ENCODE data around the gene CLTC. TPM values are rescaled to one million over a fixed set of nuclear protein-coding genes. Genes with fewer than 3 reads are reported as not detected.

CLTC gene
- total RNA-seq, 1 donor from 2014 or later, result 273 TPM

DNA sequence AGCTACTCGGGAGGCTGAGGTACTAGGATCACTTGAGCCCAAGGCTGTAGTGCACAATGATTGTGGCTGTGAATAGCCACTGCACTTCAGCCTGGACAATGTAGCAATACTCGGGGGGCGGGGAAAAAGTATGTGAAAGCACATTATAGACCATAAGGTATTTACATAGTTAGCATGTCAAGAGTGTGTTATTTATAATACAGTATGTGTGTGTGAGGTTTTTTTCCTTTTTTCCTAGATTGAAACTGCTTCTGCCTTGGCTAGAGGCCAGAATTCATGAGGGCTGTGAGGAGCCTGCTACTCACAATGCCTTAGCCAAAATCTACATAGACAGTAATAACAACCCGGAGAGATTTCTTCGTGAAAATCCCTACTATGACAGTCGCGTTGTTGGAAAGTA, 57.0 kb downstream of the CLTC start:
- Mint-ChIP-seq H3K4me1 (ENCODE audit: unreplicated experiment) (no peaks in the 10 kb centered on the region), H3K4me3 (ENCODE audit: unreplicated experiment) (no peak overlapping the region)

DNA sequence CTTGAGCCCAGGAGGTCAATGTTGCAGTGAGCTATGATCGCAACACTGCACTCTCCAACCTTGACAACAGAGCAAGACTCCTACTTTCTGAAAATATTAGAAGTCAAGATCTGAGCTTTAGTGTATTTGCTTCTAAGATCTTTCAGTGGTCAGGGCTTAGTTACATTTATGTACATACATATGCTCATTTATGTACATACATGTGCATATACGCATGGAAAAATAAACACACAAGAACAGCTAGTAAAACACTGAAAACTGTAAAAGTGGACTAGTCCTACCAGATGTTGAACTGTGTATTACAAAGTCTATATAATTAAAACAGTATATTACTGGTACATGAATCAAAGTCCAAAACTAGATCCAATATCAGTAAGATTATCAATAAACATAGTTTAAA, 59.2 kb downstream of the CLTC start:
- Mint-ChIP-seq H3K9me3 (ENCODE audit: unreplicated experiment) (no peaks in the 10 kb centered on the region), H3K4me3 (ENCODE audit: unreplicated experiment) (no peak overlapping the region), H3K4me1 (ENCODE audit: unreplicated experiment) (no peaks in the 10 kb centered on the region), H3K27me3 (ENCODE audit: unreplicated experiment) (no peaks in the 10 kb centered on the region), H3K27ac (ENCODE audit: unreplicated experiment) (no peak overlapping the region), H3K36me3 (ENCODE audit: low read depth, unreplicated experiment) (peaks cover 24% of the 10 kb centered on the region)
- no peak for DNase-seq (ENCODE audit: low spot score)
- TF ChIP-seq, protein P1, sequence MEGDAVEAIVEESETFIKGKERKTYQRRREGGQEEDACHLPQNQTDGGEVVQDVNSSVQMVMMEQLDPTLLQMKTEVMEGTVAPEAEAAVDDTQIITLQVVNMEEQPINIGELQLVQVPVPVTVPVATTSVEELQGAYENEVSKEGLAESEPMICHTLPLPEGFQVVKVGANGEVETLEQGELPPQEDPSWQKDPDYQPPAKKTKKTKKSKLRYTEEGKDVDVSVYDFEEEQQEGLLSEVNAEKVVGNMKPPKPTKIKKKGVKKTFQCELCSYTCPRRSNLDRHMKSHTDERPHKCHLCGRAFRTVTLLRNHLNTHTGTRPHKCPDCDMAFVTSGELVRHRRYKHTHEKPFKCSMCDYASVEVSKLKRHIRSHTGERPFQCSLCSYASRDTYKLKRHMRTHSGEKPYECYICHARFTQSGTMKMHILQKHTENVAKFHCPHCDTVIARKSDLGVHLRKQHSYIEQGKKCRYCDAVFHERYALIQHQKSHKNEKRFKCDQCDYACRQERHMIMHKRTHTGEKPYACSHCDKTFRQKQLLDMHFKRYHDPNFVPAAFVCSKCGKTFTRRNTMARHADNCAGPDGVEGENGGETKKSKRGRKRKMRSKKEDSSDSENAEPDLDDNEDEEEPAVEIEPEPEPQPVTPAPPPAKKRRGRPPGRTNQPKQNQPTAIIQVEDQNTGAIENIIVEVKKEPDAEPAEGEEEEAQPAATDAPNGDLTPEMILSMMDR (IDR thresholded peaks at IDR 0.05; ENCODE audit: unreplicated experiment), result no peak

More for the DNA sequence above, 57.0 kb downstream of the CLTC start:
- H3K36me3 Mint-ChIP-seq (ENCODE audit: low read depth, unreplicated experiment), result peaks cover 20% of the 10 kb centered on the region
- no peak overlapping the region for H3K27ac Mint-ChIP-seq (ENCODE audit: unreplicated experiment)
- H3K9me3 Mint-ChIP-seq (ENCODE audit: unreplicated experiment), result no peaks in the 10 kb centered on the region
- TF ChIP-seq, protein P1 (IDR thresholded peaks at IDR 0.05; ENCODE audit: unreplicated experiment), result no peak
- DNase-seq (ENCODE audit: low spot score), result no peak
- H3K27me3 Mint-ChIP-seq (ENCODE audit: unreplicated experiment), result no peaks in the 10 kb centered on the region

DNA sequence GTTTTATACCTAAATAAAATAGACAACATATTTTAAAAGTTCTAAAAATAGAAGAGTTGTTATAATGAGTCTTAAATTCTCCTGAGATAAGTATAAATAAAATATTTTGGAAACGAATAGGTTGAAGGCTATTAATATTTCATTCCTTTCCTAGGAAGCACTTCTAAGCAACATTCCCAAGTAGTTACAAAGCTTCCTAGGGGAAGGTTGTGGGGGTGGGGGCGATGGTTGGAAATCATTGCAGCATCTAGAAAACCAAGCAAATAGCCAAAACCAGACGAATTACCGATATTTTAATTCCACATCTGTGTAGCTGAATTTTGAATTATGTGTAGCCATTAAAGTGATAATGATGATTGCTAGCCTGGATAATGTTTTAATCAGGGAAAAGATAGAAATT, 60.6 kb downstream of the CLTC start:
- H3K36me3 Mint-ChIP-seq (ENCODE audit: low read depth, unreplicated experiment), result peaks cover 33% of the 10 kb centered on the region
- TF ChIP-seq, protein P1 (IDR thresholded peaks at IDR 0.05; ENCODE audit: unreplicated experiment), result no peak
- H3K4me3 Mint-ChIP-seq (ENCODE audit: unreplicated experiment), result no peak overlapping the region
- no peaks in the 10 kb centered on the region for H3K27me3 Mint-ChIP-seq (ENCODE audit: unreplicated experiment)
- no peaks in the 10 kb centered on the region for H3K9me3 Mint-ChIP-seq (ENCODE audit: unreplicated experiment)
- H3K27ac Mint-ChIP-seq (ENCODE audit: unreplicated experiment), result no peak overlapping the region
- no peak for DNase-seq (ENCODE audit: low spot score)
- H3K4me1 Mint-ChIP-seq (ENCODE audit: unreplicated experiment), result no peaks in the 10 kb centered on the region

DNA sequence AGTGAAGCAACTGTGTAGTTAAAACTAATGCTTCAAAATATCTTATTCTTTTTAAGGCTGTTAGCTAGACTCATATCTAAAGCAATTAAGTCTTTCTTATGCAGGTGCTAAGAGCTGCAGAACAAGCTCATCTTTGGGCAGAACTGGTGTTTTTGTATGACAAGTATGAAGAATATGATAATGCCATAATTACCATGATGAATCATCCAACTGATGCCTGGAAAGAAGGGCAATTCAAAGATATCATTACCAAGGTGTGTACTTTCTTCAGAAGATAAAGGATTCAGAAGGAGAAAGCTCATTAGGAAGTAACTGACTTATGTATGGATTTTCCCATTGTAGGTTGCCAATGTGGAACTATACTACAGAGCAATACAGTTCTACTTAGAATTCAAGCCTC, 63.6 kb downstream of the CLTC start:
- Mint-ChIP-seq H3K27me3 (ENCODE audit: unreplicated experiment) (no peaks in the 10 kb centered on the region), H3K9me3 (ENCODE audit: unreplicated experiment) (no peaks in the 10 kb centered on the region), H3K4me3 (ENCODE audit: unreplicated experiment) (no peak overlapping the region), H3K27ac (ENCODE audit: unreplicated experiment) (no peak overlapping the region), H3K36me3 (ENCODE audit: low read depth, unreplicated experiment) (peaks cover 30% of the 10 kb centered on the region), H3K4me1 (ENCODE audit: unreplicated experiment) (no peaks in the 10 kb centered on the region)
- TF ChIP-seq, protein P1 (IDR thresholded peaks at IDR 0.05; ENCODE audit: unreplicated experiment), result no peak
- no peak for DNase-seq (ENCODE audit: low spot score)

DNA sequence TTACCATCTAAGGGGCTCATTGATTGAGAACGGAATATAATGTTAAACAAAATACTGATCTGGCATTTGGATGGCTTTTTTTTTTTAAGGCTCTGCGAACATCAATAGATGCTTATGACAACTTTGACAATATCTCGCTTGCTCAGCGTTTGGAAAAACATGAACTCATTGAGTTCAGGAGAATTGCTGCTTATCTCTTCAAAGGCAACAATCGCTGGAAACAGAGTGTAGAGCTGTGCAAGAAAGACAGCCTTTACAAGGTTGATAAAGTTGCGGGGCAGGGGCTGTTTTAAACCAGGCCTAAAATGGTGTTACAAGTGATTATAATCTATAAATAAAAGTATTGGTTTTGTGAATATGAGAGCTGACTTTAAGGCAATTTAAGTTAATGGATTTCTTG, 65.3 kb downstream of the CLTC start:
- H3K27me3 Mint-ChIP-seq (ENCODE audit: unreplicated experiment), result no peaks in the 10 kb centered on the region
- no peaks in the 10 kb centered on the region for H3K9me3 Mint-ChIP-seq (ENCODE audit: unreplicated experiment)
- no peak overlapping the region for H3K4me3 Mint-ChIP-seq (ENCODE audit: unreplicated experiment)
- no peak for DNase-seq (ENCODE audit: low spot score)
- TF ChIP-seq, protein P1 (IDR thresholded peaks at IDR 0.05; ENCODE audit: unreplicated experiment), result no peak
- H3K36me3 Mint-ChIP-seq (ENCODE audit: low read depth, unreplicated experiment), result peaks cover 35% of the 10 kb centered on the region
- no peak overlapping the region for H3K27ac Mint-ChIP-seq (ENCODE audit: unreplicated experiment)
- H3K4me1 Mint-ChIP-seq (ENCODE audit: unreplicated experiment), result no peaks in the 10 kb centered on the region
